GM04503 (cell line): ENCODE results near the gene PDZD4.
"Not testable (repeated sequence)": the region's sequence is repeated elsewhere in the genome, so short reads cannot be mapped to it uniquely, and the experiment has no call there.

ENCODE experiments used
- DNase-seq: peaks from one replicate; pipeline ENCODE4 v3.0.0-alpha.2; 2012; ENCODE audit warnings: low read depth

Gene PDZD4

DNA sequence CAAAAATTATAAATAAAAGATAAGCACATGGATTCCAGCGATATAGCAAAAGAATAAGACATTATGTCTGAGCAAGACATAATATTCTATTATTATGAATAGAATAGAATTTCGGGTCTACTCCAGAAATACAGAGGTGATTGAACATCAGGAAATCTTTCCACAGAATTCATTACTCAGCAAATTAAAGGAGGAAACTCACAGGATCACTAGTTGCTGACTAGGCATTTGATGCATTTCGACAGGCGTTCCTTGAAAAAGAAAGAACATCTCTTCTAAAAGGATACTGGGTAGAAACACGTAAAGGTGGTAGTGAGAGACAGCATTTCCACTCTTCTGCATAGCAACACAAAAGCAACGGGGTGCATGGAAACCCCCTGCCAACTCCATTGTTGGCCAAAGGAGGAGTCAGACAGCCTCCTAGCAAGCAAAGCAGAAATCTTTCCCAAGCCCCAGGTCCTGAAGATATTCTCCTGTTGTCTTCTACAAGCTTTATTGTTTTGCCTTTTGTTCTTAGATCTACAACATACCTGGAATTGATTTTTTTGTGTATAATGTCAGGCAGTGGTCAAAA lies 14.3 kb upstream of the PDZD4 start:
- no peak for DNase-seq

DNA sequence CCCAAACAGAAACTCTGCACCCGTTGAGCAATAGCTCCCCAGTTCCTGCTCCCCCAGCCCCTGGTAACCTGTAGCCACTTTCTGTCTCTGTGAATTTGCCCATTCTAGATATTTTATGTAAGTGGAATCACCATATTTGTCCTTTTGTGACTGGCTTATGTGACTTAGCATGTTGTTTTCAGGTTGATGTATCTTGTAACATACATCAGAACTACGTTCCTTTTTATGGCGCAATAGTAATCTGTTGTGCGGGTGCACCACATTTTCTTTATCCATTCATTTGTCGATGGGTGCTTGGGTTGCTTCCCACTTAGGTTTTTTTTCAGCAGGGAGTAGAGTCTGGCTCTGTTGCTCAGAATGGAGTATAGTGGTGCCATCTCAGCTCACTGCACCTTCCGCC lies 6.6 kb upstream of the PDZD4 start:
- DNase-seq: no peak

DNA sequence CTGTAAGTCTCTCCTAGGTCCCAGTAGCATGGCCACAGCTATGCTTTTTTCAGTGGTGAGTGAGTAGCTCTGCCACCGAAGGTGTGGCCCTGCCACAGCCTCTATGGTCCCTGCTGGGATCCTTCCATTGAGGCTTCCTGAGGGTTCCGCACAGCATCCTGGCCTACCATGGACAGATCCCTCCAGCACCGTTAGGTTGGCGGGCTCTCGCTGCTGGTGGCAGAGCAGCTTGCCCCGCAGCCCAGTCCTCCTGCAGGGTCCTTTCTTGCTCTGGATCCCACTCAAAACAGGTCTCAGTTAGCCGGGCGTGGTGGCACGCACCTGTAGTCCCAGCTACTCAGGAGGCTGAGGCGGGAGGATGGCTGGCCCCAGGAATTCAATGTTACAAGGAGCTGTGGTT lies 2.4 kb upstream of the PDZD4 start:
- no peak for DNase-seq

DNA sequence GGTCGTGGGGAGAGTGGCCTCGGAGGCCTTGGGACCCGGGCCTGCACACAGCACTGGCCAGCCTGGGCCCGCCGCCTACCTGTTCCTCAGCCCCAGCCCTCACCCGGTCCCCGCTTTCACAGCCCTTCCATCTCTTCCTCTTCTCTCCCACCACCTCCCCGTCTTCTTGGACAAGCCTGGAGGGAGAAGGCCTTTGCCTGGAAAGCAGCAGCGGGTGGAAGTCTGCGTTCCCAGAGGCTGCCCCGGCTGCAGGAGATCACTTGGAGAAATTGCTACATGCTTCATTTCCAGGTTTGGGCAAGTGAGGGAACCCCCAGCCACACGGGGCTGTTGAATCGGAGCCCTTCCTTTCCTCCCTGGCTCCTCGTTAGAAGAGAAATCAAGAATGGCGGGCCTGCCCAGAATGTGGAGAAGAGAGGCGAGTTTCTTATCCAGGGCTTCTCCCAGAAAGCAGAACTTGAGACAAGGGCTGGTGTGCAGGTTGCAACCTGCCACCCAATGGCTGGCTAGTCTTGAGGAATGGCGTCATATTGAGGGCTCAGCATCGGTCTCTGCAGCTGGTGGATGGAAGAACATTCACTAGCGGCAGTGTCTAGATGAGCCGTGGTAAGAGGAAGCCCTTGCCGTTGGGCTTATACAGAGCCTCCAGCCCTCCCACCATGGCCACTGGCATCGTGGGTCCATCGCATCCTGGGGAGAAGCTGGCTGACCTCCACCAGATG lies 1.2 kb upstream of the PDZD4 start:
- no peak for DNase-seq

DNA sequence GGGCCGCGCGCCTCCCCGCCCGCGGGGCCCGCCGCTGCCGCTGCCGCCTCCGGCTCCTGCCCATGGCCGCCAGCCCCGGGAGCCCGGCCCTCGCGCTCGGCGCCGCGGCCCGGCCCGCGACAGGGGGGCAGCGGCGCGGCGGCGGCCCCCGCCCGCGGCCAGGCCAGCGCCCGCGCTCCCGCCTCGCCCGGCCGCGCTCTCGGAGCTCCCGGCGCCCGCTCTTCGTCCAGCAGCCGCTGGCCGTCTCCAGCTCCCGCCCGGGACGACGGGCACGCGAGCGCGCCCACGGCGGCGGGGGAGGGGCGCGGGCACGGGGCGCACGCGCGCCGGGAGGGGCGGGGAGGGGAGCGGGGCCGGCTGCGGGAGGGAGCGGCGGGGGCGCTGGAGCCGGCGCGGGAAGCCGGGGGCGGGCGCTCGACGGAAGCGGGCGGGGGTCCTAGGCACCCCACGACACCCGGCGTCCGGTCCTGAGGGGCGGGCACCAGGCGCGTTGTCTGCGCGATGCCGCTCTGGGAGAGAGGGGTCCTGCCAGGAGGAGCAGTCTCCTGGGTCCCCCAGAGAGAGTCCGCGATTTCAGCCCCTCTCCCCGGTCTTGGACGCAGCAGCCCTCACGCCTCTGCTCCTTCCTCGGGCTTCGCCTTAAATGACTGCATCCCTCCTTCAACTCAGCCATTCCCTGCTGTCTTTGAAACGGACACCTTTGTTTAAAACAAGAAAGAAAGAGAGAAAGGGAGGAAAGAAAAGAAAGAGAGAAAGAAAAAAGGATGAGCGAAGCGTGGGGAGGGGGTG lies 490 bp upstream of the PDZD4 start:
- DNase-seq: no peak

- DNase-seq: no peak
Observed at GRCh38 chrX:153829549-153829798, 870 bp downstream of the PDZD4 start.

GRCh38 chrX:153828723-153829548 lies 1.4 kb downstream of the PDZD4 start:
- no peak for DNase-seq

DNA sequence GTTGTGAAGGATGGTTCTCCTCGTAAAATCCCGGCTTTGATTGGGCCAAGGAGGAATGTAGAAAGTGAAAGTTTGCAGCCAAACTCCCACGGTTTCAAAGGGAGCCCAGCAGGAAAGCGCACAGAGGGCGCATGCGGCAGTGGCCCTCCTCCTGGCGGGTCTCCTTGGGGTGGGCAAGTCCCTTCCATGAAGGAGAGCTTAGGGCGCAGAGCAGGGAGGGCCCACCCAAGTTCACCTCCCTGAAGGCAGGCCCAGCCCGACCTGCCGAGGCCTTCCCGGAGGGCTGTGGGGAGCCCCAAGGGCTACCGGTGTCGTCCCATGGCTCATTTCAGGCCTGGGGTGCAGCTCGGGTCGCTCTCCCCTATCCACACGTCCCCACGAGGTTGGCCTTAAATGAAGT lies 2.0 kb downstream of the PDZD4 start:
- DNase-seq: no peak

DNA sequence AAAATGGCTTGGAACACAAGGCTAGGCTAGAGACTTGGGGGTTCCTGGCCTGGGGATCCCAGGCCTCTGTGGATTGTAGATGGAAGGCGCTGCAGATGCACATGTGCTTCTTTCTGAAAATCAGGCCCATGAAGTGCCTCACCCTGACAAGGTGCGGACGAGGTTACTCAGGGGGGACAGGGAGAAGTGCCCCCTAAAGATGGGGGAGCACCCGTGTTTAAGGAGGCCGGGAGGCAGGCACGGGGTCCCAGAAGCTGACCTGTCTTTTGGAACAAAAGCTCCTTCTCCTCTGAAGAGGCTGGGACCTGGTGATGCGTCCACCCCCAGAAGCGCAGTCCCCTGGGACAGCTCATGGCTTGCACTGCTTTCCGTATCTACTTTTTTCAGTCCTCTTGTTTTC lies 2.4 kb downstream of the PDZD4 start:
- no peak for DNase-seq

GRCh38 chrX:153827016-153827415 lies 3.3 kb downstream of the PDZD4 start:
- DNase-seq: no peak

- no peak for DNase-seq
Observed at GRCh38 chrX:153825042-153825441, 5.3 kb downstream of the PDZD4 start.

DNA sequence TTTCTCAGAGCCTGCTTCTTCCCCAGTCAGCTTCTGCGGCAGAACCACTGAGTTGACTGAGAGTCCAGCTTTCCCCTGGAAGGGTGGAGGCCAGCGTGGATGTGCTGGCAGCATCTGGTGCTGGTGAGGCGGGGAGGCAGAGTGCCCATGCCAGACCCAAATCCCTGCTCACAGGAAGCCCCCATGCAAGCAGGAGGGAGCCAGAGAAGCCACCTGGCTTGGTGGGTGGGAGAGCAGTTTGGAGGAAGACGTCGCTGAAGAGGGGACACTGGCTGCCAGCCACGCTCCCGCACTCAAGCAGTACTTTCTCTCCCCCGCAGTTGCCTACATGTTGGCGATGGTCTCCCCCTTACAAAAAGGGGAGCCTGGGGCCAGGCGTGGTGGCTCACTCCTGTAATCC lies 6.0 kb downstream of the PDZD4 start:
- no peak for DNase-seq

GRCh38 chrX:153821066-153821465 lies 9.3 kb downstream of the PDZD4 start:
- DNase-seq: no peak

GRCh38 chrX:153820601-153821000 lies 9.7 kb downstream of the PDZD4 start:
- DNase-seq: no peak

GRCh38 chrX:153819384-153820040 lies 10.8 kb downstream of the PDZD4 start:
- DNase-seq: no peak

DNA sequence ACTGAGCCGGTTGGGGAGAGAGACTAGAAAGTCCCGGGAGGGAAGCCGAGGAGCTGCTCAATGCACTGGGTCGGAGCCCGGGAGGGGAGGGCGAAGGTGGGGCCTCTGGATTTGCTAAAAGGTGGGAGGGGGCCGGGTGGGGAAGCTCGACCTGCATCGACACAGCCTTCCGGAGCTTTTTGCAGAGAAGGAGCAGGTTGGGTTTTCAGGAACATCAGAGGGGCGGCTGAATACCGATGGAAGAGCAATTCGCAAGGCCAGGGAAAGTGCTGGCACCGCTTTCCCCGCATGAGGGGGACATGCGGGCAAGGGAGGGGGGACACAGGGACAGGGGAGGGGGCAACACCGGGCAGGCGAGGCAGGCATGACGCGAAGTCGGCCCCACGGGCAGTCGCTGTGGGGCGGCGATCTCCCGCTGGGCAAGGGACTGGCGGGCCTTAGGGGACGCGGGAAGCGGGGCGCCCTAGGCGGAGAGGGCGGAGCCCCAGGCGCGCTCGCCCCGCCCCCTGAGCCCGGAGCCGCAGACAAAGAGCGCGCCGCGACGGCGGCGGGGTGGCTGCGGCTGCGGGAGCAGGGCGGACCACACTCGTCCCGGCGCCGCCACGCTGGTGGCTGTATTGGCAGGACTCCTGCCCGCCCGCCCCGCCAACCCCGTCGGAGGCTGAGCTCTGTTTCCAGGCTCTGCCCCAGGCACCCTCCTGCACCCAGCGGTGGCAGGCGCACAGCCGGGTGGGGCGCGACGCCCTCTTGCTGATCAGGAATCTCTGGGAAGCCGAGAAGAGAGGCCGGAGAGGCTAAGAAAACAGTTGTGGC lies 11.6 kb downstream of the PDZD4 start:
- no peak for DNase-seq

DNA sequence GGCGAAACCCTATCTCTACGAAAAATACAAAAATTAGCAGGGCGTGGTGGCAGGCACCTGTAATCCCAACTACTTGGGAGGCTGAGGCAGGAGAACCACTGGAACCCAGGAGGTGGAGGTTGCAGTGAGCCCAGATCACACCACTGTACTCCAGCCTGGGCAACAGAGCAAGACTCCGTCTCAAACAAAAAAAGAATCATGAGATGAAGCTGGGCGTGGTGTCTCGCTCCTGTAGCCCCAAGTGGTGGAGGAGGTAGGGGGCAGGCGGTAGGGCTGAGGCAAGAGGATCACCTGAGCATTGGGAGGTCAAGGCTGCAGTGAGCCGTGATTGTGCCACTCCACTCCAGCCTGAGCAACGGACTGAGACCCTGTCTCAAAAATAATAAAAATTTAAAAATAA lies 12.3 kb downstream of the PDZD4 start:
- DNase-seq: not testable (repeated sequence)

DNA sequence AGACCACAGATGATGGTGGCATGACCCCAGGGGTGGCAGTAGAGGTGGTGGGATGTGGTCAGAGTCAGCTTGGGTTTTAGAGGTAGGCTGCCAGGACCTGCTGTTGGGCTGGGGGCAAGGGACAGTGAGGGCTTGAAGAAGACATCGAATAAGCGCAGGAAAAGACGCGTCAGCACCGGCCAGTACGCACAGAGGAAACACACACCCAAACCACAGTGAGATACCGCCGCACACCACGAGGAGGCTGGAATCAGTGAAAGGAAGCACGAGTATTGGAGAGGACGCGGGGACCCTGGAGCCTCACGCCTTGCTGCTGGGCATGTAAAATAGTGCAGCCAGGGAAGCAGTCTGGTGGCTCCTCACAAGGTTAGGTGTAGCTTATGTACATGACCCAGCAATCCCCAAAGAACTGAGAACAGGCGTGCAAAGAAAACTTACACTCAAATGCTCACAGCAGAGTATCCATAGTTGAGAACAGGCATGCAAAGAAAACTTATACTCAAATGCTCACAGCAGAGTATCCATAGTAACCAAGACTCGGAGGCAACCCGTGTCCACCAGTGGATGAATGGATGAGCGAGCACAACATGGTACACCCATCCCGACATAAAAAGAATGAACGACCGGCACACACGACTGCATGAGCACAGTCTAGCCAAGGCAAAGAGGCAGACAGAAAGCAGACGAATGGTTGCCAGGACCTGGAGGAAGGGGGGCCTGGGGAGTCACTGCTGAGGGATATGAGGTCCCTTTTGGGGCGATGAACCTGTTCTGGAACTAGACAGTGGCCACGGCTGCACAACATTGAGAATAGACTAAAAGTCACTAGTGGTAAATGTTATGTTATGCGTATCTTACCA lies 13.3 kb downstream of the PDZD4 start:
- no peak for DNase-seq

DNA sequence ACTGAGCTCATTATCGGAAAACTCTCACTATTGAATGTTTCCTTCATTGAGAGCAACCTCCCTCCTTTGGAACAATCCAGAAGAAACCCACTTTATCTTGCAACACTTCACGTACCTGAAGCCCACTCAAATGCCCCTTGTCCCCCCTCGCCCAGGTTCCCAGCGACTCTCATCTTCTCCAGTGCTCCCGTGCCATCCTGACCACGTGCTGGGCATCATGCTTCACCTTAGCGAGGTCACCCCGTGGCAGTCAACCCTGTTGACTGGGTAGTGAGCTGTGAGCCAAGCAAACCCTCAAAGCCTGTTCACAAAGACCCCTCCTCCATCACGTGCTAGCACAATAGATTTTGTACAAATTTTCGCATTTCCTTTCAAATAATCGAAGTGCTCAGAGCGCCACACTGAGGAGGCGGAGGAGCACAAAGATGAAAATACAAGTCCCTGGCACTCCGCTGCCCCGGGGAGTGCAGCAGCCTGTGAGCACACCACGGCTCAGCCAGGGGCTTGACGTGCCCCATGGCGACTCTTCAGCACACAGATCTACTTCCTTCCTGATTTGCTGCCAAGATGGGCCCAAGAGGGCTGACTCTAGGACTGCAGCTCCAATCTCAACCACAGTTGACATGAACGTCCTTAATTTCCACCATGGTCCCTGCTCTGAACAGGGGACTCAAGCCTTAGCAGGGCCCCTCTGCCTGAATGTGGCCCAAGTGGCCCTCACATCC lies 15.6 kb downstream of the PDZD4 start:
- DNase-seq: no peak

- DNase-seq: no peak
Observed at GRCh38 chrX:153813161-153813560, 17.2 kb downstream of the PDZD4 start.
